Endothelial cell (in vitro differentiated cells): Measurements from ENCODE around the gene SS18L1. TPM values are rescaled to one million over a fixed set of nuclear protein-coding genes. Genes with fewer than 3 reads are reported as not detected.

Experiments used
- DNase-seq: peaks from one replicate; pipeline ENCODE4 v3.0.0; 2021; ENCODE audit warnings: low spot score
- H3K27ac Mint-ChIP-seq: one replicate; pipeline ENCODE4 v1.8.0; 2021; ENCODE audit warnings: mixed read lengths, inconsistent platforms; ENCODE audit not compliant: unreplicated experiment
- H3K27me3 Mint-ChIP-seq: one replicate; pipeline ENCODE4 v1.8.0; 2021; ENCODE audit warnings: mild to moderate bottlenecking, moderate library complexity, mixed read lengths, inconsistent platforms; ENCODE audit not compliant: unreplicated experiment
- H3K36me3 Mint-ChIP-seq: one replicate; pipeline ENCODE4 v1.8.0; 2021; ENCODE audit warnings: mild to moderate bottlenecking, low read depth, mixed read lengths, inconsistent platforms; ENCODE audit not compliant: unreplicated experiment
- H3K4me1 Mint-ChIP-seq: one replicate; pipeline ENCODE4 v1.8.0; 2021; ENCODE audit warnings: mild to moderate bottlenecking, mixed read lengths, inconsistent platforms; ENCODE audit not compliant: unreplicated experiment
- H3K4me3 Mint-ChIP-seq: one replicate; pipeline ENCODE4 v1.8.0; 2021; ENCODE audit warnings: mild to moderate bottlenecking, mixed read lengths, inconsistent platforms; ENCODE audit not compliant: unreplicated experiment
- H3K9me3 Mint-ChIP-seq: one replicate; pipeline ENCODE4 v1.8.0; 2021; ENCODE audit warnings: mixed read lengths, inconsistent platforms; ENCODE audit not compliant: unreplicated experiment
- total RNA-seq: library from RNA; stranded (reverse); fragmentation: NEBNext Ultra II Directional; extraction: Animal tissue kit (Norgen Biotek cat#: 25700); gene quantifications from one replicate; pipeline ENCODE4 v1.2.1, GENCODE V29; 2021; ENCODE audit not compliant: unreplicated experiment
- TF ChIP-seq, protein P1 (sequence below): fragments of 200-600 bp; sonication (generic); IDR thresholded peaks from one replicate; pipeline ENCODE4 v1.5.0; 2021; ENCODE audit warnings: antibody characterized with exemption; ENCODE audit not compliant: unreplicated experiment

Gene SS18L1
- total RNA-seq, 1 donor from 2014 or later: 17.5 TPM

GRCh38 chr20:62132421-62132820 lies 11.1 kb upstream of the SS18L1 start:
- H3K4me3 Mint-ChIP-seq: peak overlapping the region; percentile 20
- H3K4me1 Mint-ChIP-seq: no peaks in the 10 kb centered on the region
- peaks cover 47% of the 10 kb centered on the region for H3K36me3 Mint-ChIP-seq
- H3K27me3 Mint-ChIP-seq: peaks cover 3% of the 10 kb centered on the region
- DNase-seq: no peak
- H3K27ac Mint-ChIP-seq: no peak overlapping the region
- TF ChIP-seq, protein P1, sequence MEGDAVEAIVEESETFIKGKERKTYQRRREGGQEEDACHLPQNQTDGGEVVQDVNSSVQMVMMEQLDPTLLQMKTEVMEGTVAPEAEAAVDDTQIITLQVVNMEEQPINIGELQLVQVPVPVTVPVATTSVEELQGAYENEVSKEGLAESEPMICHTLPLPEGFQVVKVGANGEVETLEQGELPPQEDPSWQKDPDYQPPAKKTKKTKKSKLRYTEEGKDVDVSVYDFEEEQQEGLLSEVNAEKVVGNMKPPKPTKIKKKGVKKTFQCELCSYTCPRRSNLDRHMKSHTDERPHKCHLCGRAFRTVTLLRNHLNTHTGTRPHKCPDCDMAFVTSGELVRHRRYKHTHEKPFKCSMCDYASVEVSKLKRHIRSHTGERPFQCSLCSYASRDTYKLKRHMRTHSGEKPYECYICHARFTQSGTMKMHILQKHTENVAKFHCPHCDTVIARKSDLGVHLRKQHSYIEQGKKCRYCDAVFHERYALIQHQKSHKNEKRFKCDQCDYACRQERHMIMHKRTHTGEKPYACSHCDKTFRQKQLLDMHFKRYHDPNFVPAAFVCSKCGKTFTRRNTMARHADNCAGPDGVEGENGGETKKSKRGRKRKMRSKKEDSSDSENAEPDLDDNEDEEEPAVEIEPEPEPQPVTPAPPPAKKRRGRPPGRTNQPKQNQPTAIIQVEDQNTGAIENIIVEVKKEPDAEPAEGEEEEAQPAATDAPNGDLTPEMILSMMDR: no peak
- no peaks in the 10 kb centered on the region for H3K9me3 Mint-ChIP-seq

DNA sequence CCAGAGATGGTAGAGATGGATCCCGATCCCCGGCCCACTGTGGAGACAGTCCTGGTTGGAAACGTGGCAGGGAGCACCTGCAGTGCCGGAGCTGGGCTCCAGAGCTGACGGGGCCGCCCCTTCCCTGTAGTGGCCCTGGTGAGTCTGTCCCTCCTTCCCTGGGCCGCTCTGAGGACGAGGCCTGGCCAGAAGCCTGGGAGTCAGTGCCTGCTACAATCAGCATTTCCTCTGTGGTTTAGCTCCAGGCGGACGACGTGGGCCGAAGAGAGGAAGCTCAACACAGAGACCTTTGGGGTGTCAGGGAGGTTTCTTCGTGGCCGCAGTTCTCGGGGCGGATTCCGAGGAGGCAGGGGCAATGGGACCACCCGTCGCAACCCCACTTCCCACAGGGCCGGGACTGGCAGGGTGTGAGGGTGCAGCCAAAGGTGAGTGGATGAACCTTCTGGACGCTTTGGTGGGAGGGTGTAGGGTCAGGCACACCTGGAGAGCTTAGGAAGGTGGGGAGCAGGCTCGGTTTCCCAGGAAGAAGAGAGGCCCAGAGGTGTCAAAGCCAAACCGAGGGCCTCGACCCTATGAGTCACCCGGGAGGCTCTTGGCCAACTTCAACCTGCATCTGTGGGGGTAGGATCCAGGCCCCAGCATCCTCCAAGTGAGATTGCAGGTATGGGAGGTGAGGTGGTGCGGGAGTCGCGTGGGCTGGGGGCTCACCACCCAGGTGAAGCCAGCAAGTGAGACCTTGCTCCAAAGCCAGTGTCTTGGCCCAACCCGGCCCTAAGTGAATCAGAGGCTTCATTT lies 10.3 kb upstream of the SS18L1 start:
- H3K9me3 Mint-ChIP-seq: no peaks in the 10 kb centered on the region
- DNase-seq: no peak
- H3K4me3 Mint-ChIP-seq: no peak overlapping the region
- peaks cover 6% of the 10 kb centered on the region for H3K27me3 Mint-ChIP-seq
- TF ChIP-seq, protein P1: no peak
- peaks cover 47% of the 10 kb centered on the region for H3K36me3 Mint-ChIP-seq
- H3K27ac Mint-ChIP-seq: no peak overlapping the region
- H3K4me1 Mint-ChIP-seq: no peaks in the 10 kb centered on the region

DNA sequence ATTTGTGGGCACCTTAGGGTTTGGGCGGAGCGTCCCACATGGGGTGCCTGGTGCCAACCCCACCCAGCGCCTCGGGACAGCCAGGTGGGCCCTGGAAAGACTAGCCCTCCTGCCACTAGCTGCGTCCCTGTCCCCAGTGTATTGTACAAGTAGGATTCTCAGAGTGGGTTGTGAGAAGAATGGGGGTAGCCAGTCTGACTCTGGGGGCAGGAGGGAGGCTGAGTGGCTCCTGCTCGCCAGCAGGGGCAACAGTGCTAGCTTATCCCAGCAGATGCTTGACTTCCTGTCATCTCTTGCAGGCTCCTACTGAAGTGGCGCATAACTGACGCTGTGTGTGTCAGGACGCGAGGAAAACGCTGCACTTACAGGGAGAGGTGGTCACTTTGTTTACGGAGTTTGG lies 9.7 kb upstream of the SS18L1 start:
- H3K36me3 Mint-ChIP-seq: peaks cover 53% of the 10 kb centered on the region
- no peaks in the 10 kb centered on the region for H3K4me1 Mint-ChIP-seq
- H3K9me3 Mint-ChIP-seq: no peaks in the 10 kb centered on the region
- TF ChIP-seq, protein P1: no peak
- H3K27ac Mint-ChIP-seq: no peak overlapping the region
- no peak overlapping the region for H3K4me3 Mint-ChIP-seq
- no peak for DNase-seq
- peaks cover 7% of the 10 kb centered on the region for H3K27me3 Mint-ChIP-seq

GRCh38 chr20:62134735-62135231 lies 8.8 kb upstream of the SS18L1 start:
- H3K27ac Mint-ChIP-seq: no peak overlapping the region
- DNase-seq: no peak
- peaks cover 60% of the 10 kb centered on the region for H3K36me3 Mint-ChIP-seq
- no peak overlapping the region for H3K4me3 Mint-ChIP-seq
- no peaks in the 10 kb centered on the region for H3K4me1 Mint-ChIP-seq
- TF ChIP-seq, protein P1: no peak
- peaks cover 7% of the 10 kb centered on the region for H3K27me3 Mint-ChIP-seq
- H3K9me3 Mint-ChIP-seq: no peaks in the 10 kb centered on the region

- Mint-ChIP-seq H3K36me3 (peaks cover 59% of the 10 kb centered on the region), H3K27me3 (peaks cover 10% of the 10 kb centered on the region), H3K27ac (no peak overlapping the region), H3K4me1 (peaks cover 5% of the 10 kb centered on the region), H3K9me3 (no peaks in the 10 kb centered on the region), H3K4me3 (no peak overlapping the region)
- TF ChIP-seq, protein P1: no peak
- no peak for DNase-seq
Observed at GRCh38 chr20:62135573-62136266, 7.8 kb upstream of the SS18L1 start.
